GM21360 (cell line): ENCODE data around the gene SNRNP27.
"Not testable (repeated sequence)": the region's sequence is repeated elsewhere in the genome, so short reads cannot be mapped to it uniquely, and the experiment has no call there.

Experiments used
- ATAC-seq: cut with Tn5 transposase; IDR thresholded peaks from one replicate; pipeline ENCODE4 v1.9.1; 2021; ENCODE audit warnings: mild to moderate bottlenecking, moderate library complexity; ENCODE audit not compliant: unreplicated experiment

SNRNP27 gene

DNA sequence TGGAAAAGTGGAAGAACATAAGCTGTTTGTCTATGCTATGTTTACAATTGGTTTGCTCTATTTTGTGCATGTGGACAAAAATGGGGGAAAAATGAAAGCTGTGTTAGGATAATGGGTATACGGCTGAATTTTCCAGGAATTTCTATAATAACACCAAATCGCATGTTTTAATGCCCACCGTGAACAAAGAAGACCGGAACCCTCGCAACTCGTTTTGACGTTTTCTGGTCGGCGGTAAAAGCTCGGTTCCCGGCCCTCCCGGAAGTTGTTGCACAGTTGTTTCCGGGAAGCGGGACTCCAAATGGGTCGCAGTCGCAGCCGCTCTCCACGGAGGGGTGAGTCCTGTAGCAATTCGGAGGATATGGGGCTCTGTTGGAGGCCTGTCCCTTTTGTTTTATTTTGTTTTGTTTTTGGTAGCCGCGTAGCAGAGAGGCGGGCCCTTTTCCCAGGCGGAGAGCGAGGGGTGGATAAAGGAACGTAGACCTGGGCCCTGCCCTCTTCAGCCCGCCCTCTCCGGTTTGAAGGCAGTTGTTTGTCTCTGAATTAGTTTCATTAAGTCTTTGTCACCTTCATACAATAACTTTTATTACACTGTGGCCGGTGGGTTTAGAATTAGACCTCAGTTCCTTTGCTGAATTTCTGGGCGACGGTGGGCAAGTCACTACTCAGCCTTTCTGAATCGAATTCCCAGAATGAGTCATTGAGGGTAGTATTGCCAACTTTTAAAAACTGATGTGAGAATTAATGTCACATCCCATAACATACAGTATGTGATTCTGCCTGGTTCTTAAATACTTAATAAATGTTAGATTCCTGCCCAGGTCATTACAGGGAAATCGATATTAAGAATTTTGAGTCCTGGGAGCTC lies at the start of gene SNRNP27:
SNRNP27 (plus strand) TSS at position 273 of the 868 bp plus-strand sequence; CDS start at position 302, 29 bp downstream.
- ATAC-seq: peak; percentile 63

GRCh38 chr2:69843993-69844392 lies 49.8 kb upstream of the SNRNP27 start:
- ATAC-seq: no peak

DNA sequence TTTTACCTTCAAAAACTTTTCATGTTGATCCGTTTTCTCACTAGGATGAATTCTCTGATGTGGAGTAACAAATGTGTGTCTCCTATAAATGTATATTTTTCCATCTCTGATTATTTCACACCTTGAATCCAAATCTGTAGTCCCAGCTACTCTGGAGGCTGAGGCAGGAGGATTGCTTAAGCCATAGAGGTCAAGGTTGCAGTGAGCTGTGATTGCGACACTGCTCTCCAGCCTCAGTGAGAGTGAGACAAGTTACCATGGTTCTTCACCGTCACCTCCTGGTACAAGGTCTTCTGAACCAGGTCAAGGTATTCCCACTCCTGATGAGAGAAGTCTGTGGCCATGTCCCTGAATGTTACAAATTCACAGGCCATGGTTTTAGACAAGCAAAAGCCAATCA lies 49.2 kb upstream of the SNRNP27 start:
- no peak for ATAC-seq

DNA sequence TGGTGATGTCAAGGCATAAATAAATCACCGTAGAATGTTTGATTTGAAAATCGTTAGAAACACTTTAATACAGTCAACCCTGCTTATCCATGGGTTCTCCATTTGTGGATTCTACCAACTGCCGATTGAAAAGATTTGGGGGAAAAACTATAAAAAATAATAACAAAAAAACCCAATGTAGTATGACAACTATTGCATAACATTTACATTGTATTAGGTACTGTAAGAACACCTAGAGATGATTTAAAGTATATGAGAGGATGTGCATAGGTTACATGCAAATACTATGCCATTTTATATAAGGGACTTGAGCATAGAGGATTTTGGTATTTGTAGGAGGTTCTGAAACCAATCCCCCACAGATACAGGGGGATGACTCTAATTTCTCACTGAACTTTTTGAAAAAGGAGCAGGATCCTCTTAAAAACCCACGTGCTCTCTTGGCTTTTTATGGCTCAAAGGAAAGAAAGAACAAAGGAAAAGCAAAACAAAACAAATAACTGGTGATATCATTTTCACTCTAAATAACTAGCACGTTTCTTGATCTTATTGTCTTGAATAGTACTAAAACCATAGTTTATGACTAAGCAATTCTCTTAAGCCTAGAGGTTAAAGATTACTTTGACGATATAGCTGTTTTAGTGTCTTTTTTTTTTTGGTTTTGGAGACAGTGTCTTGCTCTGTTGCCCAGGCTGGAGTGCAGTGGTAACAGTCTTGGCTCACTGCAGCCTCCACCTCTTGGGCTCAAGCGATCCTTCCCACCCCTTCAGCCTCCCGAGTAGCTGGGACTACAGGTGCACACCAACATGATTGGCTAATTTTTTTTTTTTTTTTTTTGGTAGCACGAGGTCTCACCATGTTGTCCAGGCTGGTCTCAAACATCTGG lies 47.3 kb upstream of the SNRNP27 start:
- ATAC-seq: no peak

GRCh38 chr2:69847068-69847828 lies 46.5 kb upstream of the SNRNP27 start:
- ATAC-seq: no peak

DNA sequence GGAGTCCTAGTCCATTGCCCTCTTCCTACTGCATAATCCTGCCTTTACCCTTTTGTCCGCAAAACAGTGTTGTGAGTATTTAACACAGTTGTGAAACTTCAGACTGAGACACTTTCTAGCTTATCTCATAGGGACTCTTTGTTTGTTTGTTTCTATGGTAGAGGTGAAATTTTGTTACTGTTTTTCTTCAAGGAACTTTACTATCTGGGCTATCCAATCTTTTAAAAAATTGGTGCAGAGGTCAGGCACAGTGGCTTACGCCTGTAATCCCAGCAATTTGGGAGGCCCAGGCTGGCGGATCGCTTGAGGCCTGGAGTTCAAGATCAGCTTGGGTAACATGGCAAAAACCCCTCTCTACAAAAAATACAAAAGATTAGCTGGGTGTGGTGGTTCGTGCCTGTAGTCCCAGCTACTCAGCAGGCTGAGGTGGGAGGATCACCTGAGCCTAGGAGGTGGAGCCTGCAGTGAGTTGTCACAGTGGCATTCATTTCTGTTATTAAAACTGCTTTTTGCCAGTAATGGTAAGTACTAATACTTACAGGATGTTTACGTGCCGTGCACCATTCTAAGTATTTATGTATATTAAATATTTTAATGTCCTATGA lies 45.5 kb upstream of the SNRNP27 start:
- no peak for ATAC-seq

- no peak for ATAC-seq
Measured at GRCh38 chr2:69858261-69858660, 35.5 kb upstream of the SNRNP27 start.

GRCh38 chr2:69863298-69863697 lies 30.5 kb upstream of the SNRNP27 start:
- ATAC-seq: no peak

DNA sequence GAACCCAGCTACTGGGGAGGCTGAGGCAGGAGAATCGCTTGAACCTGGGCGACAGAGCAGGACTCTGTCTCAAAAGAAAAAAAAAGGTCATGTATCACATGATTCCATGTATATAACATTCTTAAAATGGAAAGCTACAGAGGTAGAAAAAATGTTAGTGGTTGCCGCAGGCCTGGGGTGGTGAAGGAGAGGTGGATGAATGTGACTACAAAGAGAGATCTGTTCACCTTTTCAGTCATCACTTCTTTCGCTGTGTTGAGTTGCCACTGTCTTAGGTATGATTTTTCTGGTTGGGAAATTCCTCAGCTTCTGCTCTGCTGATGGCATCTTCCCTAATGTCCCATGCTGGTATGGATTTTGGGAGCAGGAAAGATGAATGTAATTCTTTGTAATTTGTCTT lies 5.3 kb upstream of the SNRNP27 start:
- ATAC-seq: no peak

DNA sequence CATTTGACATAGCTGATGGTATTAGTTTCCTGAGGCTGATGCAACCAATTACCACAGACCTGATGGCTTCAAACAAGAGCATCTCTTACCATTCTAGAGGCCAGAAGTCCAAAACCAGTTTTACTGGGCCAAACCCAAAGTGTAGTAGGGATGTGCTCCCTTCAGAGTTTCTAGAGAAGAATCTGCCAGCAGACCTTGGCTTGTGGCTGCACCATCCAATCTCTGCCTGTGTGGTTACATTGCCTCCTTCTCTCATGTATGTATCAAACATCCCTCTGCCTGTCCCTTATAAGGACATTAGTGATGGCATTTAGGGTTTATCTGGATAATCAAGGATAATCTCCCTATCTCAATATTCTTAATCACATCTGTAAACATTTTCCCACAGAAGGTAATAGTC lies 4.5 kb upstream of the SNRNP27 start:
- no peak for ATAC-seq

DNA sequence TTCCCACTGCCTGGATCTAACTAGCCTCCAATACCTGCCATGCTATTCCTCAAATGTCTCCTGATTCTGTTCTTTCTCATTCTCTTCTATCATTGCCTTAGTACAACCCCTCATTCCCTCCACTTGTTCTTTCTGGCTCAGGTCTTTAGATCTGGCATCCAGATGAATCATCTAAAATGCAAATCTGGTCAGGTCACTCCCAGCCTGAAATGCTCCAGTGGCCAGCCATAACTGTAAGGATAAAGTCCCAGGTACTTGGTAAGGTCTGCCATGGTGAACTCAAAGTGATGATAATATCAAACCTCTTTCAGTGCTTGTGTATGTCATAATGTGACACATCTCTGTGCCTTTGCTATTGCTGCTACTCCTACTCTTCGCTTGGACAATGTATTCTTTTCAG lies 2.9 kb upstream of the SNRNP27 start:
- ATAC-seq: no peak

DNA sequence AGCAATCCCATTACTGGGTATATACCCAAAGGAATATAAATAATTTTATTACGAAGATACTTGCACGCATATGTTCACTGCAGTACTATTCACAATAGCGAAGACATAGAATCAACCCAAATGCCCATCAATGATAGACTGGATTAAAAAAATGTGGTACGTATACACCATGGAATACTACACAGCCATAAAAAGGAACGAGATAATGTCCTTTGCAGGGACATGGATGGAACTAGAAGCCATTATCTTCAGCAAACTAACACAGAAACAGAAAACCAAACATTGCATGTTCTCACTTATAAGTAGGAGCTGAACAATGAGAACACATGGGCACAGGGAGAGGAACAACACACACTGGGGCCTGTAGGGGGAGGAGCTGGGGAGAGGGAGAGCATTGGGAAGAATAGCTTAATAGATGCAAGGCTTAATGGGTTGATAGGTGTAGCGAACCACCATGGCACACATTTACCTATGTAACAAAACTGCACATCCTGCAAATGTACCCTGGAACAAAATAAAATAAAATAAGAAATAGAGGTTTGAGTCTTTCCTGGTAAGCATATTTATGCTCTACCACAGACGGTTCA lies 825 bp upstream of the SNRNP27 start:
- ATAC-seq: not testable (repeated sequence)

DNA sequence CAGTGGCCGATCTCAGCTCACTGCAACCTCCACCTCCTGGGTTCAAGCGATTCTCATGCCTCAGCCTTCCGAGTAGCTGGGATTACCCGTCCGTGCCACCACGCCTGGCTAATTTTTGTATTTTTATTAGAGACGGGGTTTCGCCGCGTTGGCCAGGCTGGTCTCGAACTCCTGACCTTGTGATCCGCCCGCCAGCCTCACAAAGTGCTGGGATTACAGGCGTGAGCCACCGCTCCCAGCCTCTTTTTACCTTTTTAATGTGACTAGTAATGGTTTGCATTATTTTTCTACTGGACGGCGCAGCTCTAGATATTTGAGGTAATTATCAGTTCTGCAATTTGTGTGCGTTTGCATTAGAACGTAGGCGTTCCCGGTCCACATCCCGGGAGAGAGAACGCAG lies 981 bp downstream of the SNRNP27 start:
- ATAC-seq: not testable (repeated sequence)

DNA sequence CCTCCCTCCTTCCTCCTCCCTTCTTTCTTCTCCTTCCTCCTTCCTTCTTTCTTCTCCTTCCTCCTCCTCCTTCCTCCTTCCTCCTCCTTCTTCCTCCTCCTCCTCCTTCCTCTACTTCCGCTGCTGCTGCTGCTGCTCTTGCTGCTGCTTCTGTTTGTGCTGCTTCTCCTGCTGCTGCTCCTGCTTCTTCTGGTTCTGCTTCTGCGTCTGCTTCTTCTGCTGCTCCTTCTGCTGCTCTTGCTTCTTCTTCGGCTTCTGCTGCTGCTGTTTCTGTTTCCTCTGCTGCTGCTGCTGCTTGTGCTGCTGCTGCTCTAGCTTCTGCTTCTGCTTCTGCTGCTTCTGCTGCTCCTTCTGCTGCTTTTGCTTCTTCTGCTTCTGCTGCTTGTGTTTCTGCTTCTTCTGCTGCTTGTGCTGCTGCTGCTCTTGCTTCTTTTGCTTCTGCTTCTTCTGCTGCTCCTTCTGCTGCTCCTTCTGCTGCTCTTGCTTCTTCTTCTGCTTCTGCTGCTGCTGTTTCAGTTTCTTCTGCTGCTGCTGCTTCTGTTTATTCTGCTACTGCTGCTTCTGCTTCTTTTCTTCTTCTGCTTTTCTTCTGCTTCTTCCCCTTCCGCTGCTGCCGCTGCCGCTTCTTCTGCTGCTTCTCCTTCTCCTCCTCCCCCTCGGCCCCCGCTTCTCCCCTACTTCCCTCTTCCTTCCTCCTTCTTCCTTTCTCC lies 8.6 kb downstream of the SNRNP27 start:
- no peak for ATAC-seq

DNA sequence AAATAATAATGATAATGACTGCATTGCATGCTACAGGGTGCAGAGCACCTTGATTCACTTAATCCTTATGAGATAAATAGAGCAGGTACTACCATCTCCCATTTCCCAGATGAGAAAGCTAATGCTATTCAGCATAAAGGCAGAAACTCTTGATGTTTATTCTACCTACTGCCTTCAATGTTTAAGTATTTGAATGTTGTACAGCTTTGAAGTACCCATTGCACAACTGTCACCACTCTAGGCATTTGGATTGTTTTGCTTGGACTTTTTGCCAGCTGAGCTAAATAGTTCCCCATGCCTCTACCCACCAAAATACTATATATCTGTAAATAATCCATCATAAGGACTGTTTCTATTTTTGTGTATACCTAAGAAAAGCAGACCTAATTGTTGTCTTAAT lies 13.5 kb downstream of the SNRNP27 start:
- no peak for ATAC-seq

DNA sequence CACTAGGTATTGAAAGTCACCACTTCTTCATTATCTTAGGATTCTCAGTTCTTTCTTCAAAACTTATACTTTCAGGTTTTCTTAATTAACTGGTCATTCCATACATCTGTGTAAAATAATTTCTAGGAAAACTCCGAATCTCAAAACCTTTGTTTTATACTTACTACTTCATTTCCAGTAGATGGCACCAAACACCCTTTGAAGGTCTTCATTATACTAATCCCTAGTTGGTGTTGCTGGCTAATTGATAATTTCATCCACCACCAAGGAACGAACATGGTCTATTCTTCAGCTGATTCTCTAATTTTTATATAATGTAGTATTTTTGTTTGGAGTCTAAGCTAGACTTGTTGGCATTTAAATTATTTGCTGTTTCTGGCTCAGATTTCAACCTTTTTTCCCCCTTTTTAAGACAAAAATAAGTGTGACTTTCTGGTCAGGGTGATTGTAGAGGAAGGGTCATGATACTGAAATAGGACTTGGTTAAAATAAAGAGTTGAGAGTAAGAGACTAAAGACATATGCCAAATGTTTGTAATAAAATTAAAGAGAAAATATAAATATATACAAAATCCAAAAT lies 18.3 kb downstream of the SNRNP27 start:
- ATAC-seq: no peak

DNA sequence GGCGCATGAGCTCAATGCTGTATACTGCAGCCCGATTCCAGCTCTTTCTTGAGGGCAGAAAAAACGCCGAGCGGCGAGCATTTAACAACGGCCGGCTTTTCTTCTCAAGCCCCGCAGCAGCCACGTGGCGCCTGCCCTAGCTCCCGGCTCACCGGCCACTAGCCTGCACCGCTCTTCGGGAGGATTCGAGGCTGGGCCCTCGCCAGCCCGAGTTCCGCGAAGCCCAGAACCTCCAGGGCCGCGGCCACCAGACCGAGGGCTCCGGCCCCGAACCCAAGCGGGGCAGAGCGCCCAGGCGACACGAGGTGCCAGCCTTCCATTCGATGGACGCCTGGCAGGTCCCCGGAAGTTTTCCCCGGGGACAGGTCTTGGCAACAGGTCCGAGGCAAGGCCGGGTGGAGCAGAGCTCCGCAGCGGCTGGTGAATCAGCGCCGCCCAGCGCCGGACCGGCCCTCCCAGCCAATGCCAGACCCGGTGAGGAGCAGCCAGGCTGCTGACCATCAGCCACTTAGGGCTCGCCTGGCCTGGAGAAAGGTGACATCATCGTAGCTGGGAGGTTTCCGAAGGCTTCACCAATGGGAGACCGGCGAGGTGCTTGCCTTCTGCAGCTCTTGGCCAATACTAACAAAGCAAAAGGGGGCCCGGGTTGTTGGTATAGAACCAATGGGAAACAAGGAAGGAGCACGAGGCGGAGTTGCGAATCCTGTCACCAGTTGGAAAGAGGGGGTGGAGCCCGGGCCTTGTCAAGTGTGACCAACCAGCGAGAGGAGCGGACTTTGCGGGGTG lies 20.6 kb downstream of the SNRNP27 start:
- ATAC-seq: peak; percentile 83
